ENCODE measurements around the gene RAB5B.
"Not testable (repeated sequence)": the region's sequence is repeated elsewhere in the genome, so short reads cannot be mapped to it uniquely, and the experiment has no call there.

The RAB5B gene

GRCh38 chr12:56020423-56021184, 46.7 kb downstream of the RAB5B start, which contains the start of gene IKZF4:
TSS of gene IKZF4 (plus strand) at chr12:56021043. CDS start at chr12:56021494, 451 bp downstream.
- peak; percentile 33 for DNase-seq

- DNase-seq, result no peak
Observed at GRCh38 chr12:56021889-56022497, 48.1 kb downstream of the RAB5B start.

- no peak for DNase-seq
Observed at GRCh38 chr12:56028511-56029165, 54.8 kb downstream of the RAB5B start.

DNA sequence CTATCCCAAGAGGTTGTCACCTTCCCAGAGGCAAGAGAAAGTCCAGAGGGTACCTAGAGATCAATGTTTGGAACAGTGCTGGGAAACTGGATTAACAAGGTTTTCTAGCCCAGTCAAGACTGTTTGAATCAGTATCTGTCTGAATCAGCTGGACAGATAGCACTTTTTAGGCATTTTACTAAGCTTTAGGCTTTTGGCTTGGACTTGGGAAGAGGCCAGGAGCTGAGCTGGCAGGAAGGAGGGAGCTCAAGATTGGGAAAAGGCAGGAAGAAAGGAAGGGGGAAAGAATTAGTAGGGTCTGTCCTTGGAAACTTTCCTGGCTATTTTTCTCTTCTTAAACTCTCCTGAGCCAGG, 55.3 kb downstream of the RAB5B start:
- no peak for DNase-seq

DNA sequence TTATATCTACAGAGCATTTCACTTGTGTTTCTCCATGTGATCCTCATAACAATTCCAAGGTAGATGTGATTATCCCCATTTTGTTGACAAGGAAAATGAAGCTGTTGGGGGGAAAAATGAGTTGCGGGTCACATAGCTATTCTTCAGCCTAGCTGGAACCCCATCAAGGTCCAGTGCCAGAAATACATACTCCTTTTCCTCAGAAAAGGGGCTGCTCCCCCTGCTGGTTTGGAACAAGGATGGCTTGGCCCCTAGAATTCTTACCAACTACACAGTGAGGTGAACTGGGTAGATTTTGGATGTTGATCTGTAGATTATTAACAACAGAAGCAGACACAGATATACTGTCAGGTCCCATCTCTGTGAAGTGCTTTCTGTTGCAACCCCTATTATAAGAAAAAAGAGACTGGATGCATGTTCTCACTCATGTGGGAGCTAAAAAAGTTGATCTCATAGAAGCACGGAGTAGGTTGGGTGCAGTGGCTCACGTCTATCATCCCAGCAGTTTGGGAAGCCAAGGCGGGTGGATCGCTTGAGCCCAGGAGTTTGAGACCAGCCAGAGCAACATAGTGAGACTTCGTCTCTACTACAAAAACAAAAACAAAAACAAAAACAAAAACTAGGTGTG, 55.9 kb downstream of the RAB5B start:
- peak; percentile 68 for DNase-seq

DNA sequence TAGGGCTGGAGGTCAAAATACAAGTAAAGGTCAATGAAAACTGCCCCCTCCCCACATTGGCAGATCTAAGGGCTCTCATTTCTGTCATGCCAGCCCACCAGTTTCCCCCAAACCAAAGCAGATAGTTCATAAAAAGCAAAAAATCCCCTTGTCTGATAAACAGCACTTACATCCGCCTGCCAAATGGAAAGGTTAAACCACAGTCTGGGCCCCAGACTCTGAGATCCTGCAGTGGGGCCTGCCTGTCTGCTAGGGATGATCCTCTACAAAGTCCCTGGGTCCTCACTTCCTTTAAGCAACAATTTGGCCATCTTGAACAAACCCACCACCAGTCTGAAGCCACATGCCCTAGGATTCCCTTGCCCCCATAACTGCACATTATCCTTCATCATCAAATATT, 58.1 kb downstream of the RAB5B start:
- DNase-seq, result peak; percentile 34

- DNase-seq, result no peak
Observed at GRCh38 chr12:56034586-56035332, 60.9 kb downstream of the RAB5B start.

GRCh38 chr12:56037161-56037560, 63.3 kb downstream of the RAB5B start:
- DNase-seq, result no peak

DNA sequence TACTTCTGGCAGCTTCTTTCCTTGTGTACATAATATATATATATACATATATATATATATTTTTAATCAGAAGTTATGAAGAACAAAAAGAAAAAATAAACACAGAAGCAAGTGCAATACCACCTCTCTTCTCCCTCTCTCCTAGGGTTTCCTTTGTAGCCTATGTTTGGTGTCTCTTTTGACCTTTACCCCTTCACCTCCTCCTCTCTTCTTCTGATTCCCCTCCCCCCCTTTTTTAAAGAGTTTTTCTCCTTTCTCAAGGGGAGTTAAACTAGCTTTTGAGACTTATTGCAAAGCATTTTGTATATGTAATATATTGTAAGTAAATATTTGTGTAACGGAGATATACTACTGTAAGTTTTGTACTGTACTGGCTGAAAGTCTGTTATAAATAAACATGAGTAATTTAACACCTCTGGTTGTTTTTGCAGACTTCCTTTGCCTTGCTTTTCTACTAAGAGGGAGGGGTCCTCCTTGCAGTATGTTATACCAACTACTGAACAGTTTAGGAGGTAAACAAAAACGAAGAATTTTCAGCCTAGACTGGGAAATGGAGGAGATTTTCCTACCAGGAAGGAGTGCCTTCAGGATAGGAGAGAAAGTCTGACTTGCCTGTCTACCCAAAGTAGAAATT, 64.3 kb downstream of the RAB5B start:
- DNase-seq, result no peak

- DNase-seq, result no peak
Observed at GRCh38 chr12:56040151-56040550, 66.3 kb downstream of the RAB5B start.

DNA sequence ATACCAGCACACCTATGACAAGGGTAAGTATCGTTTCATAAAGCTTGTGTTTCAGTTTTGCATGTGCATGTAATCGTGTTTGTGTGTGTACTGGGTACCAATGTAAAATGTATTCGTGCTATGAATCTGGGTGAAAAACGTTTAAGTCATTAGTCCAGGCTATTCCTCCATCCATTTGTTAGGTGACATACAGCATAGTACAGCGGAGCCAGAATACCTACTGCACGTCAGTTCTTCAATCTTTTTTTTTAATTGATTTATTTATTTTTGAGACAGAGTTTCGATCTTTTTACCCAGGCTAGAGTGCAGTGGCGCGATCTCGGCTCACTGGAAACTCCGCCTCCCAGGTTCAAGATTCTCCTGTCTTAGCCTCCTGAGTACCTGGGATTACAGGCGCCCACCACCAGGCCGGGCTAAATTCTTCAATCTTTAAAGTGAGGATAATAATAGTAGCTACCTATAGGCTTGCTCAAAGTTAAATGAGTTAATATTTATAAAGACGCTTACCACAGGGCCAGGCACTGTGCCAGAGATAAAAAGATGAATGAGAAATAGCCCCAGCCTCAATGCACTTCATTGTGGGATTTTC, 67.2 kb downstream of the RAB5B start:
- DNase-seq, result no peak

GRCh38 chr12:56041552-56042429, 67.9 kb downstream of the RAB5B start, which contains the start of gene RPS26:
TSS of gene RPS26 (plus strand) at chr12:56041918. CDS start at chr12:56042167, 249 bp downstream.
- DNase-seq, result peak; percentile 90

GRCh38 chr12:56042430-56042813, 68.5 kb downstream of the RAB5B start:
- not testable (repeated sequence) for DNase-seq

DNA sequence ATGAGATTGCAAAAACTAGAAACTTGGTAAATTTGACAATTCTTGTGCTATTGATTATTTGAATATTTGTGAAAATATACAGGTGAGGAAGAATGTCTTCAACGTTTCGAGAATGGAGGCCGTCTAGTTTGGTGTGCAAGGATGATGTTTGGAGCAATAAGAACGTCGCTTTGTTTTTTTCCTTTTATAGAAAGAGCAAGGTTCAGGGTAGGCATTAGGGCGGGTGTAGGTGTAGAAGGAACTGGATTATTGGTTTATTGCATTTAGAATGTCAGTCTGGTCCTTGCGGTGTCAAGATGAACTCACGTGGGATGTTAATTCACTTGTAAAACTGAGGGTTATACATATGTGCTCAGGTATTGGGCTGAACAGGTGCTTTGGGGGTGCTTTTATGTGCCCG, 69.0 kb downstream of the RAB5B start:
- no peak for DNase-seq
